Head of caudate nucleus (tissue), 42 donors: ENCODE results near the gene CREB1.
A peak's percentile ranks its signal among the peaks of the same experiment; 100 is the strongest.

ENCODE experiments used
- DNase-seq, 42 donors: peaks; one replicate each; pipeline versions ENCODE4 v3.0.0 to v3.0.0-alpha.2; 2020 to 2021; ENCODE audit warnings: mixed read lengths in 7 of 42
- intact Hi-C: fragments of 100-400 bp; cut with DNase I; formaldehyde crosslinking; loops from one replicate; pipeline ENCODE4 v1.15.0; 2022

The CREB1 gene

GRCh38 chr2:207502577-207503198 lies 27.1 kb upstream of the CREB1 start:
- no peak for DNase-seq
- intact Hi-C loops = no loop called here

- DNase-seq = peak in 7 of 42 donors; percentile 2 to 46 (median 12)
These were observed 26.5 kb upstream of the CREB1 start for GRCh38 chr2:207503234-207503633.

DNA sequence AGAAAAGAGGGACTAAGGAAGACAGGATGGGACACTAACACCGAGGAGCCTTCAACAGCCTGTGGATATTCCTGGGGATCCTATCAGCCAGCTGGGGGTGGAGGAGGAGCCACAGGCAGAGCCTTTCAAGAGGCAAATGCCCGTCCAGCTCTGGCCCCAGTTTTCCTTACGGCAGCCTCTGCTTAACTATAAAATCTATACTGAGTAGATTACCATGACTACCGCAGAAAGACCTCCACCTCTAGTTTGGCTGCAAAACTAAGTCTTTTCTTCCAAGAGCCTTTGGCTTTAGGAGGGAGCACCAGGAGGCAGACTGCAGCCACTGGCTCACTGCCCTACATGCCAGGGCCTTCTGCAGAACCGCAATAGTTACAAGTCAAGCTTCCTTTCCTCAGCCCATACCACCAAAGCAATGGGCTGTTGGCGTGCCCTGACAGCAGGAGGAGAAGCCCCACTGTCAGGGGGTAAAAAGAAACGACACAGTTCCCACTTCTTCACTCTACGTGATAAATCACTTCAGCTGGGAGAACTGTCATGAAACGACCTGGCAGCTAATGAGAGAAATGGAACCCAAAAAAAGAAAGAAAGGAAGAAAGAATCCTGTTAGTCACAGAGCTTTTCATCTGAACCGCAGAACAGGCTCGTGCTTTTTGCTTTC lies 25.1 kb upstream of the CREB1 start:
- intact Hi-C loops = no loop called here
- DNase-seq = peak in 16 of 42 donors; percentile 12 to 49 (median 20)

More at GRCh38 chr2:207503234-207503633, 26.5 kb upstream of the CREB1 start:
- intact Hi-C loops = no loop called here

GRCh38 chr2:207505171-207505570 lies 24.6 kb upstream of the CREB1 start:
- intact Hi-C loops = no loop called here
- peak in 2 of 42 donors; percentile 7 to 15 for DNase-seq

- intact Hi-C loops = no loop called here
- DNase-seq = peak in 29 of 42 donors; percentile 19 to 78 (median 44)
These were observed 24.0 kb upstream of the CREB1 start for GRCh38 chr2:207505728-207506127.

DNA sequence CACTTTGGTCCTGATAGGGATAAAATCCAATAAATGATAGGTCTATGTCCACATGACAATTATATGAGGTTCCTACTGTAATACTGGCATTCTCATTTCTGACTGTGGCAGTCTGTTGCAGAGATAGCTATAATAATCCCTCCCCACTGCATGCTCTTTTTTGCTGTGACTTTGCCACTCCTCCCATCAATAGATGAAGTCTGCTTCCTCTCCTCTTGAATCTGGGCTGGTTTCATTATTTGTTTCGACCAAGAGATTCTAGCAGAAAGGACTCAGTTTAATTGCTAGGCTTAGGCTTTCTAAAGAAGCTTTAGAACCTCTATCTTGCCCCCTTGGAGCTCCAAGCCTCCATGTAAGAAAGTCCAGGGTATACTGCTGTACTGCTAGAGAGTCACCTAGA lies 23.3 kb upstream of the CREB1 start:
- DNase-seq = no peak
- intact Hi-C loops = no loop called here

DNA sequence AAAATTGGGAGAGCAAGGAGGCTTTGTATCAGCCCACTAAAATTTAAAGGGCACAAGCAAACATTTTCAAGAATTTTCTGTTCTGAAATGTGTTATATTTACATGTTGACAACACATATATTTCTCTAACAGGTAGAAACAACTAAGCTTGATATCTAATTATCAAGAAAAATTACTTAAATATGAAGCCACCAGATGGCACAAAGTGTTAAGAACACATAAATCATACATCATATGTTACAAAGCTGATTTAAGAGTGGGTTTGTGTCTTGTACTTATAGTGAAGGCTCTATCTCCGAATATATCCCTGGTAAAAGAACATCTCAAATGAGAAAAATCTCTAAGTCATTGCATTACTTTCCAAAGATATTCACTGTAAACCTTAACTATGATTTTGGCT lies 19.6 kb upstream of the CREB1 start:
- no peak for DNase-seq

DNA sequence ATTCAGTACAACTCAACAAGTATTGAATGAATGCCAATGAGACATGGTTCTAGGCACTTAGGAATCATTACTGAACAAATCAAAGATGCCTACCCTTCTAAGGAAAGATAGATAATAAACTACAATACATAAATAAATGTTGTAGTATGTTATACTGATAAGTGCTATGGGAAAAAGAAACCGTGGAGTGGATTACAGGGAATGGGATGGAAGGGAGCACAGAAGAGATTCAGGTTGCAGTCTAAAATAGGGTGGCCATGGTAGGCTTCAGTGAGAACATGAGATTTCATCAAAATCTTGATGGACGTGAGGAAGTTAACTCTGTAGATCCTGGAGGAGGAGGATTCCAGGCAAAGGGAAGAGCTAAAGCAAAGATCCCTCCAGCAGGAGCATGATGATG lies 17.9 kb upstream of the CREB1 start:
- DNase-seq = no peak
- intact Hi-C loops = no loop called here

More for the DNA sequence above, 19.6 kb upstream of the CREB1 start:
- intact Hi-C loops = no loop called here

GRCh38 chr2:207512356-207512755 lies 17.4 kb upstream of the CREB1 start:
- intact Hi-C loops = no loop called here
- no peak for DNase-seq

- no peak for DNase-seq
- intact Hi-C loops = no loop called here
These were observed 16.1 kb upstream of the CREB1 start for GRCh38 chr2:207513551-207514257.

GRCh38 chr2:207514451-207514850 lies 15.3 kb upstream of the CREB1 start:
- DNase-seq = no peak
- intact Hi-C loops = no loop called here

- DNase-seq = no peak
- intact Hi-C loops = no loop called here
These were observed 14.1 kb upstream of the CREB1 start for GRCh38 chr2:207515671-207516070.

- intact Hi-C loops = no loop called here
- DNase-seq = no peak
These were observed 13.6 kb upstream of the CREB1 start for GRCh38 chr2:207516206-207516605.

DNA sequence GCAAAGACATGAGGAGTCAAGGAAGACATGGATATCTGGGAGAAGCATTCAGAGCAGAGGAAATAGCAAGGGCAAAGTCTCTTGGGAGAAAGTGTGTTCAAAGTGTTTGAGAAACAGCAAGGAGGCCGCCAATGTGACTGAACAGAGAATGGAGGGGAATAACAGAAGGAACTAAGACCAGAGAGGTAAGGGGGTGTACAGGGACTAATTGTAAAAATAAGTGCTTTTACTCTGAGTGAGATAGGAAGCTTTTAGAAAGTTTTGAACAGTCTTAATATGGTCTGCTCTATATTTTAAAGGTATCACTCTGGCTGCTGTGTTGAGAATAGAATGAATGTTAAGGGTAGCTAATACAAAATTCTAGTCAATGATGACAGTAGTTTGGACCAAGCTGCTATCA lies 6.8 kb upstream of the CREB1 start:
- DNase-seq = no peak
- intact Hi-C loops = loop anchor here (10.0 kb wide), 1 partner anchor 192 kb away; the partner anchor contains the start of gene CCNYL1

DNA sequence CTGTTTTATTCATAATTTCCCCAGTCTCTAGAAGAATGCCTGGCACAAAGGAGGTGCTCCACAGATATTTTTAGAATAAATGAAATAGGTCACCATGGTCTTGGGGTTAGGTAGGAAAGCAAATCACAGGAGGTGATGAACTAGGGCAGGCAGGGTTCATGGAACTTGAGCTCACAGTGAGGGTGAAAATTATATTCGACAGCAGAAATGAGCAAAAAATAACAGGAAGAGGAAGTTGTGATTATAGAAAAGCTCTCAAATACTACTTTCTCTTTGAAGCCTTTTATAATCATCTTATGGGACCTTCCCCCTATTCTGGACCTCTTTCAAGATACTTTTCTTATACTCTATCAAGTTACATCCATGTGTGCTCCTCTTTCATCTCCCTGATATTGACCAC lies 4.5 kb upstream of the CREB1 start:
- intact Hi-C loops = loop anchor here (10.0 kb wide), 1 partner anchor 190 kb away; the partner anchor contains the start of gene CCNYL1
- no peak for DNase-seq

DNA sequence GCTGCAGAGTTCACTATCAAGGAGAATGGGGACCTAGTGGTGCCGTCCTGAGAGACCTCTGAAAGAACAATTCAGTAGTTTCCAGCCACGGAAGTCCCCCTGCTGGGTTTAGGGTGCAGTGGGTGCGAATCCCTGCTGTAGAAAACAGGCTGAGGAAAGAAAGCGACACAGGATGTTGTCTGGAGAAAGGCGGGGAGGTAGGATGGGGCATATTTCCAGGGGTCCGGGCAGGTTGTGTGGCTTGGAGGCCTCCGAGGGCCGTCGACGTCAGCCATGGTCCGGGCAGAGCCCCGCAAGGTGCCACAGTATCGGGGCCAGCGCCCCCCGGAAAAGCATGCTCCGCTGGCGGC lies 807 bp upstream of the CREB1 start:
- peak in 8 of 42 donors; percentile 6 to 52 (median 31) for DNase-seq
- intact Hi-C loops = loop anchor here (10.0 kb wide), 1 partner anchor 186 kb away; the partner anchor contains the start of gene CCNYL1

GRCh38 chr2:207530160-207531031 lies 634 bp downstream of the CREB1 start:
- DNase-seq = peak in 39 of 42 donors; percentile 14 to 73 (median 50)

DNA sequence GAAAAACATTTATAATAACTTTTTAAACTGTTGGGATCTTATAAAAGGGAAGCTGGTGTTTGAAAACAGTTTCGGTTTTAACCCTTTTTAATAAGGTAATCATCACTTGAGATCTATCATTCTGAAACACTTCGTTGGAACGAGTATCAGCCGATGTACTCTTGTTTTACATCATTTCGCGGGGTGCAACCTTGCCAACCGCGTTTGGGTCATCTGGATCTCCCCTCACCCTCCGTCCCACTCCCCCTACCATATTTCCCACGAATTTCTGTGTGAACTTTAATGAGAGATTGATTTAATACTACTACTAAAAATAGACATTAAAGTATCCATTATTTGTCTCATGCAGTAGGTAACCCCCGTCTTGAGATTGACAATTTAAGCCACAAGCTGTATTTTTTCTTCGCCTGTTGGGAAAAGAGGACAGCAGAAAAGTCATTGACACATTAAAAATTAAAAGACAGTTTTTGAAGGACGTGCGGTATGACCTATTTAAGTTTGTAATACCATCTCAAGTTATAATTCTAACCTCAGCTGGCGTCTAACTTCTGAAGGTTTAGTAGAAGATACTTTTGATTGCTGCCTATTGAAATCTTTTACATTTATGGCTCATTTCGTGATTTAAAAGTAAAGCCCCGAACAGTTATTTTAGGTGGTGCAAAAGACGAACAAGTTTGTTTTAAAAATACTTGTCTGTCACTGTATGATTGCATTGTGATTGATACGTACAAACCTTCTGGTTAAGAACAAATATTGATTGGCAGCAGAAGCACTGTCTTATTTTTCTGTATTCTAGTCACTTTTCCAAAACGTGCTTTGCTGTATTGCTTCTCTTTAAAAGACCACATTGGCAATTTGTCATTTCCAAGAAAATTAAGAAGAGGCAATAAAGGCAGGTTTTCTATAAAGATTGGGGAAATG lies 1.5 kb downstream of the CREB1 start:
- DNase-seq = peak in 2 of 42 donors; percentile 14 to 22
- intact Hi-C loops = loop anchor here (2.0 kb wide), 1 partner anchor 94 kb away; the partner anchor contains the start of gene METTL21A

More at GRCh38 chr2:207530160-207531031, 634 bp downstream of the CREB1 start:
- intact Hi-C loops = loop anchor here (2.0 kb wide), 1 partner anchor 94 kb away; the partner anchor contains the start of gene METTL21A
